HG02943 (cell line): ENCODE results near the gene MEGF8.

ENCODE experiments used
- ATAC-seq: cut with Tn5 transposase; IDR thresholded peaks from one replicate; pipeline ENCODE4 v1.9.1; 2021; ENCODE audit warnings: mild to moderate bottlenecking, low read depth, moderate library complexity; ENCODE audit not compliant: unreplicated experiment

Gene MEGF8

DNA sequence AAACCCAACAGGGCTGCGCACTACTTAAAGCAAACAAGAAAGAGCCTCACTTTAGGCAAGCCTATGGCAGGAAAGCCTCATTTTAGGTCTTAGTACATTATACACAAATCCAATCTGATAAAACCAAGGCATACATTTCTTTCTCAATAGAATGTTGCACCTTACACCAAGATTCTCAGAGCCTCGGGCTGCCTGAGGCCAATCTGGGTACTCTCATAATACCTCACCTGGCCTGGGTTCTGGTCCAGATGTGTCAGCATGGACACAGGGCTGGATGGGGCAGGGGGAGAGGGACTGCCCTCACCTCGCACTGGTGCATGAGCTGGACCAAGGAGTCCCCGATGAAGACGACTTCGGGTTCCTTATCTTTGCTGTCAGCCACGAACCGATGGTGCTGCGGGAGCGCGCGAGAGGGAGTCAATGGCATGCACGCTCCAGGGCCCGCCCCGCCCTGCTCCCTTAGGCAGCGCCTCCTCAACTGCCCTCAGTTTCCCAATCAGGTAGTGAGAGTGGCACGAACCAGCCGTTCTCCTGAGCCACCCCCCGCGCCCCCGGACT is 23.7 kb upstream of the MEGF8 start, which contains the start of gene PRR19:
PRR19 (plus strand) TSS at position 487 of the 558 bp plus-strand sequence. CDS start 7,453 bp downstream, outside the sequence.
- no peak for ATAC-seq

DNA sequence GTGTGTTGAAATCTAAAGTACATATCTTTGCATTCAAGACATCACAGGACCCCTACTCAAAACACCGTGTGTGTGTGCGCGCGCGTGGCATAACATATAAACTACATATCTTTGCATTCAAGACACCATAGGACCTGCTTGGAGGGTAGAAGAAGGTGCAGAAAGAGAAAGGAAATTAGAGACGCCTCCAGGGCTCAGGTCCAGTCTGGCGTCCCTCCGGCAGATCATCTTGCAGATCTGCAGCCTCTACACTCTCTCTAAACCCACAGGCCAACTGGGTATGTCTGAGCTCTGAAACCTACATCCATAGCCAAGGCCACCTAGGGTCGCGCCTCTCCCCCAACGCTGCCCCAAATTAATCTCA is 22.4 kb upstream of the MEGF8 start:
- ATAC-seq: no peak

- ATAC-seq: no peak
Measured at GRCh38 chr19:42303876-42304275, 21.6 kb upstream of the MEGF8 start.

- no peak for ATAC-seq
Measured at GRCh38 chr19:42306646-42307045, 18.8 kb upstream of the MEGF8 start.

DNA sequence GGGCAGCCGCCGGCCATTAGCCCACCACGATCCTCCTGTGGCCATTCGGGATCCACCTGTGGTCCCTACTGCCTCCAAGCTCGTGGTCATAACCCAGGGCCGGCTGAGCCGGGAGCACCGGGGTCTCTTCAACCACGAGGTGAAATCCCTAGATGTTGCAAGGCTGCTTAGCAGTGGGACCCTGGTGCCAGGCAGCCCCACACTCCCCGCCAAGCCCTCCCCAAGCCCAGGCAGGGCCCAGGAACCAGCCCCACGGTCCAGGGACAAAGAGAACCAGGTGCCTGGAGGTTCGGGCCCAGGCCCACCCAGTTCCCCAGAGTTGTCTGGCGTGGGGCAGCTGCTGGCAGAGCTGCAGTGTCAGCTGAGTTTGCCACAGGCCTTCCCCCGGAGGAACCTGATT is 15.7 kb upstream of the MEGF8 start:
- ATAC-seq: no peak

GRCh38 chr19:42311657-42312056 is 13.8 kb upstream of the MEGF8 start:
- ATAC-seq: no peak

- ATAC-seq: no peak
Measured at GRCh38 chr19:42312370-42312769, 13.1 kb upstream of the MEGF8 start.

- no peak for ATAC-seq
Measured at GRCh38 chr19:42313096-42313839, 12.2 kb upstream of the MEGF8 start, which contains the start of gene TMEM145. TSS of gene TMEM145 (plus strand) at chr19:42313309. CDS start at chr19:42313377, 68 bp downstream.

- ATAC-seq: no peak
Measured at GRCh38 chr19:42313840-42314755, 11.3 kb upstream of the MEGF8 start.

DNA sequence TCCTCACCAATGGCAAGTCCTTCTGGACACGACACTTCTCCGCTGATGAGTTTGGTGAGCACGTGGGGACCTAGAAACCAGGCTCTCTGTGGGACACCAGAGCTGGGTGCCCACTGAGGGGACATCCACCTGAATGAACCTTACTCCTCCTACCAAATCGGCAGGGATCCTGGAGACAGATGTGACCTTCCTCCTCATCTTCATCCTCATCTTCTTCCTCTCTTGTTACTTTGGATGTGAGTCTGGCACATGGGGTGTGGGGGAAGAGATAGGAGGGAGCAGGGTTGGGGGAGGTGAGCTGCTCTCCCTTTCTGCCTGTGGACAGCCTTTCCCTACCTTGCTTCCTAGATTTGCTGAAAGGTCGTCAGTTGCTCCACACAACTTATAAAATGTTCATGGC is 10.4 kb upstream of the MEGF8 start:
- no peak for ATAC-seq

GRCh38 chr19:42316223-42317211 is 8.9 kb upstream of the MEGF8 start:
- no peak for ATAC-seq

DNA sequence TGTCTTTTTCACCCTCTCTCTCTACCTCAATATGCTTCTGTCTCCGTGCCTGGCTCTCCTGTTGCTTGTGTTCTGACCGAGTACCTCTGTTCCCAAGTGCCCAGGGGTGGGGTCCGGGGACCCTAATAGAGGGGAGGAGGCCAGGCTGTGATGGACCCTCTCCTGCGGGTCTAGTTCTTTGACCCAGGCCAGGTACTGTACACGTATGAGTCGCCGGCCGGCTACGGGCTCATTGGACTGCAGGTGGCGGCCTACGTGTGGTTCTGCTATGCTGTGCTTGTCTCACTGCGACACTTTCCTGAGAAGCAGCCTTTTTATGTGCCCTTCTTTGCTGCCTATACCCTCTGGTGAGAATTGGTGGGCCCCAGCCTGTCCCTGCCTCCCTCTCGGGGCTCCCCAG is 7.9 kb upstream of the MEGF8 start:
- ATAC-seq: no peak

DNA sequence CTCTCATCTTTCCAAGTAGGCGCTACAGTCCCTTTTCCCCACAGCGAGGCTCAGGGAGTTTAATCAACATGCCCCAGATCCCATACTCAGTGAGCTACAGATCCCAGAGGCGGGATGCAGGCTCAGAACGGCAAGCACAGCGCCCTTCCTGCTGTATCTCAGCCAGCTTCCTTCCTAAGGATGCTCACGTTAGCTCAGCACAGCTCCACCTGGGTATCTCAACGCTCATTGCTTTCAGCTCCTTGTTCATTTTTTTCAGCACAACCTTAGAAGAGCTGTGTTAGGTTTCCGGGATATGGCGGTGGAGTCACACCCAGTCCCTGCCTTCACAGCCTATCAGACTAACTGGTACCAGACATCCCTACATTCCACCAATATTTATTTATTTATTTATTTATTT is 3.1 kb upstream of the MEGF8 start:
- ATAC-seq: no peak

DNA sequence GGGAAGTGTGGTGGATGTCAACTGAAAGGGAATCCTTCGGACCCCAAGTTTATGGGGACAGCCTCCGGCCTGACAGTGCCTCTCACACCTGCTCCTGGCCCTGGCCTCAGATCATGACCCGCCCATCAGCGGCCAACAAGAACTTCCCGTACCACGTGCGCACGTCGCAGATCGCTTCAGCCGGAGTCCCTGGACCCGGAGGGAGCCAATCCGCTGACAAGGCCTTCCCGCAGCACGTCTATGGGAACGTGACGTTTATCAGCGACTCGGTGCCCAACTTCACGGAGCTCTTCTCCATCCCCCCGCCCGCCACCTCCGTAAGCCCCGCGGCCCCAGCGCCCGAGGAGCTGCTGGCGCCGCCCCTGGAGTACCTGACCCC is 2.0 kb upstream of the MEGF8 start:
- ATAC-seq: no peak

DNA sequence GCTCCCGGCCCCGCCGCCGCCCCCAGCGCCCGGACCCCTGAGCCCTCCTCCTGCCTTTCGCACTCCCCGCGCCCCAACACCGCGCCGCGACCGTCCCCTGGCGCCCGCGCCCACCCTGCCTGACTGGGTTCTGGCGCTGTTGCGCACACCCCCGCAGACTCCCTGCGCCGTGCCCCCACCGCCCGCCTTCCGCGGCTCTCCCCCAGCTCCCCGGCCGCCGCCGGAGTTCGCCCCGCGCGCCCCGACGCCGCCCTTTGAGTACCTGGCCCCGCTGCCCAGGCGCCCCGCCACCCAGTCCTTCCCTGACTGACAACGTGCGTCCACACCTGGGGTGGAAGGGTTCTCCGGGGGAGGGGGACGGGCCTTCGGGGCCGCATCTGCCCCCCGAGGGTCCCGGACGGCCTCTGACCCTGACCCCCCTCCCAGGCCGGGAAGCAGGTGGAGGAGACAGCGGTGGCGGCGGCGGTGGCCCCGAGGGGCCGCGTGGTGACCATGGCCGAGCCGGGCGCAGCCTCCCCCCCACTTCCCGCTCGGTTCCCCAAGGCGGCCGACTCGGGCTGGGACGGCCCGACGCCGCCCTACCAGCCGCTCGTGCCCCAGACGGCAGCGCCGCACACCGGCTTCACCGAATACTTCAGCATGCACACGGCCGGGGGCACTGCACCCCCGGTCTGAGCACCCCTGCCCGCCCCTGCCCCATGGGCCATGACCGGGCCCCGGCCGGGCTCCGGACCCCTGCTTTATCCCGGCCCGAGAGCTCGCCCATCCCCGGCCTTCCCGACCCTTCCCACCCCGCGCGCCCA is 1.4 kb upstream of the MEGF8 start:
- no peak for ATAC-seq

DNA sequence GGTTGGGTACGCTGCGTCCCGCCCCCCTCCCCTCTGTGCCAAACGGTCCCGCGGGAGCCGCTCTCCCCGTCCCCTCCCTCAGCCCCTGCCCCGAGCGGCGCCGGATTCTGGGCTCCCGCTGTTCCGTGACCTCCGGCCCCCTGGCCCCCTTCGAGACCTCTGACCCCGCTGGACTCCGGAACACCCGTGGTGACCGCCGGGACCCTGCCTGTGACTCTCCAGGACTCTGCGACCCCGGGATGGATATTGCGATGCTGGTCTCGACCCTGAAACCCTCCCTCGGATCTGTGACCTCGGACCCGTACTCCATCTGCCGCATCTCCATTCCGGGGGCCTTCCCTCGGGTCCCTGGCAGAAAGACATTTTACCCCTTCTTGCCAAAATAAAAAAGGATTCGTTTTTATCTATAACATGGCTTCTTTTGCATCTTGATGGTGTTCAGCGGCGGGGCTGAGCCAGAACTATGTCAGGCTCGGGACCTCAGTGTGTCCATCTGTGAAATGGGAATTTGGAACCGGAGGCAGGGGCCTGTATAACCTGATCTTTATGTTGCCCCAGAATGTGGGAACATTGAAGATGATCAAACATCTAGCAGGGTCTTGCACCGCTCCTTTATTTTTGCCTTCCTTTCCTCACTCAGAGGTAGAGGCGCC is 654 bp upstream of the MEGF8 start:
- no peak for ATAC-seq

DNA sequence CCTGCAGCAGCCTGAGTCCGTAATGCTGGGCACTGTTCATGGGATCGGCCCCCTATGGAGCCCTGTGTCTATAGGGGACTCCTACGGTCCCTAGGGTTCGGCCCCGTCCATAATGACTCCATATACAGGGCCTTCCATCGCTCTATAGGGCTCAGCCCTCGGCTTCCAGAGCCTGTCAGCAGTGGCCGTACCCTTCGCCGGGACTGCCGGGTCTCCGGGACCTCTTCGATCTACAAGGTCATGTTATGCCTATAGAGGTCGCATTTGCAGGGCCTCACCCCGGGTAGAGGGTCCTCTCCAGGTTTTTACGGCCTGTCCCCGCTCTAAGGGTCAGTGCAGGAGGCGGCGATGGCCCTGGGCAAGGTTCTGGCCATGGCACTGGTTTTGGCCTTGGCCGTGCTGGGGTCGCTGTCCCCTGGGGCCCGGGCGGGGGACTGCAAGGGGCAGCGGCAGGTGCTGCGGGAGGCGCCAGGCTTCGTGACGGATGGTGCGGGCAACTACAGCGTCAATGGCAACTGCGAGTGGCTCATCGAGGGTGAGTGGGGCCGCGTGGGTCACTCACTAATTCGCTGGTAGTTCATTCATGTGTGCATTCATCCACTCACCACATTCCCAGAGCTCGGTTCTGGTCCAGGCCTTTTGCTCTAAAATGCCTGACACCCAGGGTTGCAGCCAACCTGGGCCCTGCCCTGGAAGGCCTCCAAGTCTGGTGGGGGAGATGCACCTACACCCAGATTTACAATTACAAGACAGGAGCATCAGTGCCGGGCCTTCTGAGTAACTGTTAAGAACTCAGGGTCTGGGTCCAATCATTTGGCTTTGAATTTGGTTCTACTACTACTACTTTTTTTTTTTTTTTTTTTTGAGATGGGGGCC is 699 bp downstream of the MEGF8 start:
- no peak for ATAC-seq

- ATAC-seq: no peak
Measured at GRCh38 chr19:42326969-42327368, 1.5 kb downstream of the MEGF8 start.
